GM23248 (cell line): ENCODE data around the gene PTPRD. TPM values are rescaled to one million over a fixed set of nuclear protein-coding genes. Genes with fewer than 3 reads are reported as not detected.

Source experiments
- DNase-seq: peaks from one replicate; pipeline ENCODE4 v3.0.0-alpha.2; 2015
- H2AFZ ChIP-seq: fragments of 200-600 bp; sonication (generic); 2 replicates; pipeline ENCODE4 v1.6.1; 2016; ENCODE audit warnings: antibody characterized with exemption
- H3F3A ChIP-seq: fragments of 200-600 bp; sonication (generic); 2 replicates; pipeline ENCODE4 v1.6.1; 2016; ENCODE audit warnings: mild to moderate bottlenecking, antibody characterized with exemption, mixed run types; ENCODE audit not compliant: insufficient read depth
- H3K27ac ChIP-seq: fragments of 200-600 bp; sonication (generic); 2 replicates; pipeline ENCODE4 v1.5.1; 2016; ENCODE audit warnings: mild to moderate bottlenecking
- H3K27me3 ChIP-seq: fragments of 200-600 bp; sonication (generic); replicated peaks from 2 replicates; pipeline ENCODE4 v1.6.1; 2016; ENCODE audit warnings: mild to moderate bottlenecking; ENCODE audit not compliant: insufficient read depth
- H3K36me3 ChIP-seq: fragments of 200-600 bp; sonication (generic); 2 replicates; pipeline ENCODE4 v1.6.1; 2016; ENCODE audit warnings: low read depth, mild to moderate bottlenecking
- H3K4me1 ChIP-seq: fragments of 200-600 bp; sonication (generic); 2 replicates; pipeline ENCODE4 v1.6.1; 2016; ENCODE audit warnings: mild to moderate bottlenecking; ENCODE audit not compliant: insufficient read depth
- H3K4me2 ChIP-seq: fragments of 200-600 bp; sonication (generic); one replicate; pipeline ENCODE4 v1.6.1; 2016; ENCODE audit warnings: mild to moderate bottlenecking; ENCODE audit not compliant: unreplicated experiment
- H3K4me3 ChIP-seq: fragments of 200-600 bp; sonication (generic); 2 replicates; pipeline ENCODE4 v1.5.1; 2016; ENCODE audit warnings: mild to moderate bottlenecking
- H3K79me2 ChIP-seq: fragments of 200-600 bp; sonication (generic); 2 replicates; pipeline ENCODE4 v1.6.1; 2016; ENCODE audit warnings: mild to moderate bottlenecking; ENCODE audit not compliant: insufficient read depth
- H3K9ac ChIP-seq: fragments of 200-600 bp; sonication (generic); 2 replicates; pipeline ENCODE4 v1.6.1; 2016; ENCODE audit warnings: mild to moderate bottlenecking
- H3K9me2 ChIP-seq: fragments of 200-600 bp; sonication (generic); 2 replicates; pipeline ENCODE4 v1.6.1; 2016; ENCODE audit warnings: mixed run types, mild to moderate bottlenecking, moderate library complexity; ENCODE audit not compliant: insufficient read depth
- H3K9me3 ChIP-seq: fragments of 200-600 bp; sonication (generic); one replicate; pipeline ENCODE4 v1.6.1; 2017; ENCODE audit warnings: low read depth
- H4K20me1 ChIP-seq: fragments of 200-600 bp; sonication (generic); 2 replicates; pipeline ENCODE4 v1.6.0; 2016; ENCODE audit not compliant: insufficient read depth
- EZH2 ChIP-seq: fragments of 200-600 bp; sonication (generic); IDR thresholded peaks from 2 replicates; pipeline ENCODE4 v1.6.1; 2018; ENCODE audit warnings: antibody characterized with exemption, mild to moderate bottlenecking; ENCODE audit not compliant: insufficient read depth, poor library complexity, severe bottlenecking
- EZH2phosphoT487 ChIP-seq: fragments of 200-600 bp; sonication (generic); IDR thresholded peaks from 2 replicates; pipeline ENCODE4 v1.6.1; 2018; ENCODE audit warnings: antibody characterized with exemption, moderate library complexity, mild to moderate bottlenecking, low read depth; ENCODE audit not compliant: insufficient read depth
- WGBS, 2 experiments: methylation state at CpG; one replicate each; pipeline ENCODE4 v1.1.6; 2015 to 2017; ENCODE audit warnings: low lambda C conversion rate in 2 of 2, low coverage in 1 of 2; ENCODE audit errors: missing lambda C conversion rate in 2 of 2; 5-methylcytosine and 5-hydroxymethylcytosine counted together
- in situ Hi-C: fragments of 300-500 bp; cut with MboI; formaldehyde crosslinking; loops from 2 replicates; pipeline ENCODE4 v1.15.0; 2020
- polyA plus RNA-seq: library from polyadenylated mRNA; unstranded; fragments of >200 nt; fragmentation: Nextera tagmentation; extraction: Ambion mirVana; gene quantifications from 2 replicates; pipeline ENCODE4 v1.2.1, GENCODE V29; 2016
- total RNA-seq: library from RNA; depleted of rRNA; stranded (reverse); fragments of >200 nt; shearing (Covaris generic); gene quantifications from 2 replicates; pipeline ENCODE4 v1.2.3, GENCODE V29; 2014

The PTPRD gene
- total and polyA plus RNA-seq, 2 experiments from 2014 or later: 0.05 TPM; not detected in 1

GRCh38 chr9:8871796-8872445 lies 1740.9 kb downstream of the PTPRD start:
- no peak overlapping the region for H2AFZ ChIP-seq
- H3F3A ChIP-seq: no peaks in the 10 kb centered on the region
- H3K9me3 ChIP-seq: no peaks in the 10 kb centered on the region
- H4K20me1 ChIP-seq: no peaks in the 10 kb centered on the region
- no peak for DNase-seq
- no peaks in the 10 kb centered on the region for H3K4me1 ChIP-seq
- in situ Hi-C loops: no loop called here
- H3K27ac ChIP-seq: no peak overlapping the region
- H3K4me2 ChIP-seq: no peak overlapping the region
- H3K4me3 ChIP-seq: no peak overlapping the region
- no peaks in the 10 kb centered on the region for H3K27me3 ChIP-seq
- no peak overlapping the region for H3K9ac ChIP-seq
- no peaks in the 10 kb centered on the region for H3K36me3 ChIP-seq
- TF ChIP-seq EZH2: no peak
- no peak for TF ChIP-seq EZH2phosphoT487
- H3K9me2 ChIP-seq: no peaks in the 10 kb centered on the region
- no peaks in the 10 kb centered on the region for H3K79me2 ChIP-seq
- 14 to 20% methylated on average over 3 of the region's 3 CpGs for WGBS, 2 experiments

DNA sequence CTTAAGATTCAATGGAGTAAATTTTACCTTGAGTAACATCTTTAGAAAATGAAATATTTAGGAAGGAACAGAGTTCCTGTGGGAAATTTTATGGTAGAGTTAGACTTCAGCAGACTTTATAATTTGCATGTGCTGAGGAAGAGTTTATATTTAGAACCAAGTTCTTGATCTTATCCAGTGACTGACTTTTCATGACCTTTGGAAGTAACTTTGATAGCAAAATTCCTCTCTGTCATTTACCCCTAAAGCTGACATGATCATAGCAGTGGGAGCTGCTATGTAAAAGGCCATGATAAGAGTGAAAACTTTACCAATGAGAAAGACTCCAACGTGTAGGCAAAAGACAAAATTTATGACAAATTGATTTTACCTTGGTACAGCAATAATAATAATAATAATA lies 1741.4 kb downstream of the PTPRD start:
- no peak overlapping the region for H3K9ac ChIP-seq
- in situ Hi-C loops: no loop called here
- no peaks in the 10 kb centered on the region for H3K79me2 ChIP-seq
- H3K9me2 ChIP-seq: no peaks in the 10 kb centered on the region
- H3K27me3 ChIP-seq: no peaks in the 10 kb centered on the region
- H3F3A ChIP-seq: no peaks in the 10 kb centered on the region
- no peaks in the 10 kb centered on the region for H4K20me1 ChIP-seq
- no peak overlapping the region for H3K4me3 ChIP-seq
- no peaks in the 10 kb centered on the region for H3K36me3 ChIP-seq
- no peak overlapping the region for H2AFZ ChIP-seq
- H3K27ac ChIP-seq: no peak overlapping the region
- H3K4me2 ChIP-seq: no peak overlapping the region
- DNase-seq: no peak
- no peaks in the 10 kb centered on the region for H3K4me1 ChIP-seq
- H3K9me3 ChIP-seq: no peaks in the 10 kb centered on the region
- TF ChIP-seq EZH2 (no peak), EZH2phosphoT487 (no peak)
- WGBS, 2 experiments: 3 to 4% methylated on average over 1 of the region's 1 CpG

DNA sequence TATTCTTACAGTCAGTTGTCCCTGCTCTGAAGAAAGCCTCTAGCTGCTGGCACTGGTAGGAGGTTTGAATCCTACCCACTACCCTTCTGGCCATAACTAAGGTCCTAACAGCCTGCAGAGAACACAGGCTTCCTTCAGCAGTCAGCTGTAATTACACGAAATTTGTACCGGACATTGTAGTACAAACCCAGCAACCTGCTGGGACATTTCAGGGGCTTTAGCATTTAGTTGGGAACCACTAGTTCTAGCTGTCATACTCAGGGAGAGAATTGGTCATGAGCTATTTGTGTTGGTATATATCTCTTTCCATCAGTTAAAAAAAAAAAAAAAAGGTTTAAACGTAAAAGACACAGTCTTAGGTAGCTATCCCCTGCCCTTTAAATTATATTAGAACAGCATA lies 1743.0 kb downstream of the PTPRD start:
- WGBS, 2 experiments: 27 to 45% methylated on average over 3 of the region's 3 CpGs
- H3K9ac ChIP-seq: no peak overlapping the region
- no peak overlapping the region for H2AFZ ChIP-seq
- no peaks in the 10 kb centered on the region for H3K9me3 ChIP-seq
- H3K9me2 ChIP-seq: no peaks in the 10 kb centered on the region
- H3K27ac ChIP-seq: no peak overlapping the region
- H3K79me2 ChIP-seq: no peaks in the 10 kb centered on the region
- no peak overlapping the region for H3K4me2 ChIP-seq
- no peaks in the 10 kb centered on the region for H3K36me3 ChIP-seq
- no peaks in the 10 kb centered on the region for H3K4me1 ChIP-seq
- TF ChIP-seq EZH2 (no peak), EZH2phosphoT487 (no peak)
- DNase-seq: no peak
- no peaks in the 10 kb centered on the region for H4K20me1 ChIP-seq
- H3K27me3 ChIP-seq: no peaks in the 10 kb centered on the region
- no peak overlapping the region for H3K4me3 ChIP-seq
- in situ Hi-C loops: no loop called here
- H3F3A ChIP-seq: no peaks in the 10 kb centered on the region

- Histone ChIP-seq H3K27ac (no peak overlapping the region), H3K4me3 (no peak overlapping the region), H3K79me2 (no peaks in the 10 kb centered on the region), H3K4me1 (no peaks in the 10 kb centered on the region), H3K4me2 (no peak overlapping the region), H3K27me3 (no peaks in the 10 kb centered on the region), H3K9ac (no peak overlapping the region), H2AFZ (no peak overlapping the region), H3F3A (no peaks in the 10 kb centered on the region), H3K9me3 (no peaks in the 10 kb centered on the region), H4K20me1 (no peaks in the 10 kb centered on the region), H3K36me3 (no peaks in the 10 kb centered on the region), H3K9me2 (no peaks in the 10 kb centered on the region)
- WGBS, 2 experiments: 31 to 42% methylated on average over 1 of the region's 1 CpG
- no peak for DNase-seq
- in situ Hi-C loops: no loop called here
- TF ChIP-seq EZH2 (no peak), EZH2phosphoT487 (no peak)
Observed at GRCh38 chr9:8868632-8869031, 1744.2 kb downstream of the PTPRD start.

- WGBS, 2 experiments: 21 to 41% methylated on average over 1 of the region's 1 CpG
- no peaks in the 10 kb centered on the region for H3K9me2 ChIP-seq
- in situ Hi-C loops: no loop called here
Observed at GRCh38 chr9:8867148-8867547, 1745.7 kb downstream of the PTPRD start.

More at GRCh38 chr9:8867148-8867547, 1745.7 kb downstream of the PTPRD start:
- Histone ChIP-seq H4K20me1 (no peaks in the 10 kb centered on the region), H3K79me2 (no peaks in the 10 kb centered on the region), H3K27me3 (no peaks in the 10 kb centered on the region), H3K27ac (no peak overlapping the region), H3K4me2 (no peak overlapping the region), H3F3A (no peaks in the 10 kb centered on the region), H3K4me3 (no peak overlapping the region), H2AFZ (no peak overlapping the region), H3K4me1 (no peaks in the 10 kb centered on the region), H3K9ac (no peak overlapping the region), H3K36me3 (no peaks in the 10 kb centered on the region), H3K9me3 (no peaks in the 10 kb centered on the region)
- TF ChIP-seq EZH2 (no peak), EZH2phosphoT487 (no peak)
- DNase-seq: no peak
